Measurements from ENCODE around the gene ZNF678.

DNA sequence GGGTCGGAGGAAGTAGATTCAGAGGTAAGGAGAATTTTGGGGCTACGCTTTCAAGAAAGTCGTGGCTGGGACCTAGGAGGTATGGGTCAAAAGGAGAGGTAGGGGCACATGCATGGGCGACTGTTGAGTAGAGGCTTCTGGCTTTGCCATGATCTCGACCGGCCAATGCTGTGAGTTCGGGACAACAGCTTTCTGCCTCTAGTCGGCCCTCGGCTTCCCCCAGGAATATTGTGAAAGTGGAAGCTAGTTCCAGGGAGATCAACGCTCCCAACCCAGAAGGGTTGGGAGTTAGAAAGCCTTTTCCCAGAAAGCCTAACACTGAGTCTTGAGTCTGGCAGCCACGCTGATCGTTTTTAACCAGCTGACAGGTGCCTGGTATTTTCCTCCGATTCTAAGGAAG is 69.0 kb downstream of the ZNF678 start:
- TF ChIP-seq, protein P1, sequence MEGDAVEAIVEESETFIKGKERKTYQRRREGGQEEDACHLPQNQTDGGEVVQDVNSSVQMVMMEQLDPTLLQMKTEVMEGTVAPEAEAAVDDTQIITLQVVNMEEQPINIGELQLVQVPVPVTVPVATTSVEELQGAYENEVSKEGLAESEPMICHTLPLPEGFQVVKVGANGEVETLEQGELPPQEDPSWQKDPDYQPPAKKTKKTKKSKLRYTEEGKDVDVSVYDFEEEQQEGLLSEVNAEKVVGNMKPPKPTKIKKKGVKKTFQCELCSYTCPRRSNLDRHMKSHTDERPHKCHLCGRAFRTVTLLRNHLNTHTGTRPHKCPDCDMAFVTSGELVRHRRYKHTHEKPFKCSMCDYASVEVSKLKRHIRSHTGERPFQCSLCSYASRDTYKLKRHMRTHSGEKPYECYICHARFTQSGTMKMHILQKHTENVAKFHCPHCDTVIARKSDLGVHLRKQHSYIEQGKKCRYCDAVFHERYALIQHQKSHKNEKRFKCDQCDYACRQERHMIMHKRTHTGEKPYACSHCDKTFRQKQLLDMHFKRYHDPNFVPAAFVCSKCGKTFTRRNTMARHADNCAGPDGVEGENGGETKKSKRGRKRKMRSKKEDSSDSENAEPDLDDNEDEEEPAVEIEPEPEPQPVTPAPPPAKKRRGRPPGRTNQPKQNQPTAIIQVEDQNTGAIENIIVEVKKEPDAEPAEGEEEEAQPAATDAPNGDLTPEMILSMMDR (IDR thresholded peaks at IDR 0.05), result no peak
- TF ChIP-seq EZH2 (IDR thresholded peaks at IDR 0.05), result no peak

Data from neural progenitor cell (in vitro differentiated cells).